GM12873 (cell line): ENCODE results near the gene WDCP.

ENCODE experiments used
- TF ChIP-seq, protein P1 (sequence below): IDR thresholded peaks from 2 replicates; pipeline ENCODE4 v1.5.1; 2012; ENCODE audit warnings: low read depth, mild to moderate bottlenecking, moderate library complexity, low read length, control low read depth; ENCODE audit not compliant: insufficient read depth; ENCODE audit errors: missing control alignments

The WDCP gene

DNA sequence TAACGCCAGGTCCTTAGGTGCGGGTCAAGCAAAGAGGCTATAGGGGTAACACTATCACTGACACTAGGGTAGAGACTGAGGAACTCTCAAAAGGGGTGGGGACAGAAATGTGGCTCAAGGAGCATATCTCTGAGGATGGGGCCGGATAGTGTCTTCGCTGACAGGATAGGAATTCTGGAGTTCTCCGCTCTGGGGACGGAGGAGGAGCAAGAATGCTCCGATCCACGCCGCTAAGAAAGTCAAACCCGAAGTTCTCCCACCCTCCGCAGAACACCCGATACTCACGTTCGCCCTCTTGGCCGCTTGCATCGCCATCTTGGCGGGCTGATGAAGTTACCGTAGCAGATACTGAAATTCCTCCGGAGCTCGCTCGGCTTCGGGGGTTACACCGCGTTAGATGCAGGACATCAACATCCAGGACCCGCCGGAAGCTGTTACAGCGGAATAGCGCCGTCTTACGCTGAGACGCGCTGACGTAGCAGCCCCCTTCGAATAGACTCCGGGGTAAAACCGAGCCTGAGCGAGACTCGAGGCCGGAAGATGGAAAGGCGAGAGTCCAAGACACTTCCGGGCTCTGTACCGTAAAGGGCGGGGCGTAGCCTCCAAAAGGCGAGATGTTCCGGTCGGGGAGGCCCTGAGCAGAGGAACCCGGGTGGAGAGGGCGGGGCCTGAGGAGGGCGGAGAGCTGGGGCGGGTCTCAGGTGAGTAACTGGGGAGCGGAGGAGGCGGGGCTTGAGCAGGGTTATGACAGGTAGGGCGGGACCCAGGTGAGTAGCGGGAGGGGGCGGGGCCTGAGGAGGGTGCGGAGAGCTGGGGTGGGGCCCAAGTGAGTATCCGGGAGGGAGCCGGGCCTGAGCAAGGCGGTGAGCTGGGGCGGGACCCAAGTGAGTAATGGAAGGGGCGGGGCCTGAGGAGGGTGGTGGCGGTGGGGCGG lies 29.0 kb upstream of the WDCP start, which contains the start of gene SF3B6:
TSS of gene SF3B6 (minus strand) at position 412 of the 934 bp plus-strand sequence. CDS start at position 315, 97 bp downstream.
- TF ChIP-seq, protein P1, sequence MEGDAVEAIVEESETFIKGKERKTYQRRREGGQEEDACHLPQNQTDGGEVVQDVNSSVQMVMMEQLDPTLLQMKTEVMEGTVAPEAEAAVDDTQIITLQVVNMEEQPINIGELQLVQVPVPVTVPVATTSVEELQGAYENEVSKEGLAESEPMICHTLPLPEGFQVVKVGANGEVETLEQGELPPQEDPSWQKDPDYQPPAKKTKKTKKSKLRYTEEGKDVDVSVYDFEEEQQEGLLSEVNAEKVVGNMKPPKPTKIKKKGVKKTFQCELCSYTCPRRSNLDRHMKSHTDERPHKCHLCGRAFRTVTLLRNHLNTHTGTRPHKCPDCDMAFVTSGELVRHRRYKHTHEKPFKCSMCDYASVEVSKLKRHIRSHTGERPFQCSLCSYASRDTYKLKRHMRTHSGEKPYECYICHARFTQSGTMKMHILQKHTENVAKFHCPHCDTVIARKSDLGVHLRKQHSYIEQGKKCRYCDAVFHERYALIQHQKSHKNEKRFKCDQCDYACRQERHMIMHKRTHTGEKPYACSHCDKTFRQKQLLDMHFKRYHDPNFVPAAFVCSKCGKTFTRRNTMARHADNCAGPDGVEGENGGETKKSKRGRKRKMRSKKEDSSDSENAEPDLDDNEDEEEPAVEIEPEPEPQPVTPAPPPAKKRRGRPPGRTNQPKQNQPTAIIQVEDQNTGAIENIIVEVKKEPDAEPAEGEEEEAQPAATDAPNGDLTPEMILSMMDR = no peak

GRCh38 chr2:24075259-24075658 lies 28.1 kb upstream of the WDCP start:
- TF ChIP-seq, protein P1 = no peak

DNA sequence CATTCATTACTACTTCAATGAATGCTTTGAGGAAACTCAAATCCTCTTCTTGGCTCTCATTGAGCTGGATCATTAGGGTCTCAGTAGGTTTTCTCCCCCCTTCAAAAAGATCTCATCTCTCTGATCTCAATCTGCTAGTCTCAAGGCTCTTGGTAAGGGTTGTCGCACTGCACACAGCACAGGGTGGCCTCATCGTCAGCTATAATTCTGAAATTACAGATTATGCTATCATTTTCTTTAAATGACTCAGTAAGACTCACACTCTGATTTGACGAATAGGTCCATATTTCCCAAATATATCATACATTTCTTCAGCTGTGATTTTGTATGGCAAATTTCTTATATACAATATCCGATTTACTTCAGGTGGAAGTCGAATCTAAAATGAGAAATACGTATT lies 26.6 kb upstream of the WDCP start:
- TF ChIP-seq, protein P1 = no peak

DNA sequence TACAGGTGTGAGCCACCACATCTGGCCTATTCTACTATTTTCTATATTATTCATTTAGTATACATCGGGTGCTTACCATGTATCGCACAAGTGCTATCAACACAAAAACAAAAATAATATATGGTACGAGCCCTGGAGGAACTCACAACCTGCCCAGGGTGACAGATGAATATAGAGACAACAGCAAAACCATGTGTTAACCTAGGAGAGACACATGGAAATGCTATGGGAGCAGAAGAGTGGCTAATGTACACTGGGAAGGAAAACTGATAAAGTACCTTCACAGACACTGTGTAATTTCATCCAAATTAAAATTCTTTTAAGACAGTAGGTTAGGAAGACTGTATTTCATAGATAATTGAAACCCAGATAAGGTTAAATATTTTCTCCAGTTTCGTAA lies 25.1 kb upstream of the WDCP start:
- TF ChIP-seq, protein P1 = no peak

DNA sequence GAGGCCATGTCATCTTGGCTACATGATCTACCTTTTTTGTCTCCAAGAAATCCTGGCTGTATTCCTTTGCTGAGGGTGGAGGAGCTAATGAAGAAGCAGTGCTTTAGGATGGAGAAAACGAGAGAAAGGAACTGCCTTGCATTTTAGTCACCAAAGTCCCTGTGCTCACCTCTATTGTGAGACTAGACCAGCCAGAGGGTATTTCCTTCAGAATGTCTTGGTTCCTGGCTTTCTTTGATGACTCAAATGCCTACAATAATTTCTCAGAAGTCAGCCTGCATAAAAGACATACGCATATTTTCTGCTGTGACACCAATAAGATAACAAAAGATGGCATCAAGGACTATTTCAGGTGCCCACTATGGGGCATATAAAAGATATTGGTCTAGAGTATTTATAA lies 18.1 kb upstream of the WDCP start:
- TF ChIP-seq, protein P1 = no peak

GRCh38 chr2:24058564-24059271 lies 11.5 kb upstream of the WDCP start:
- TF ChIP-seq, protein P1 = no peak

DNA sequence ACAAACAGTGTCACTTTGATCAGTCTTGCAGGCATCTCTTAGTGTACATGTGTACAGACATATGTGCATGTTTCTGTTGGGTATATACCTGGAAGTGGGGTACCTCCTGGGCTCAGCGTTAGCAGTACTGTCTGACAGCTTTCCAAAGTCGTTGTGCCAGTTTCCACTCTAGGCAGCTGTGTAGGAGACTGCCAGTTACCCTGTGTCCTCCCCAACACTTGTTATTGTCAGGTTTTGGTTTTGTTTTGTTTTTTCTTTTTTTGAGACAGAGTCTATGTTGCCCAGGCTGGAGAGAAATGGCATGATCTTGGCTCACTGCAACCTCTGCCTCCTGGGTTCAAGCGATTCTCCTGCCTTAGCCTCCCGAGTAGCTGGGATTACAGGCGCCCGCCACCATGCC lies 8.6 kb upstream of the WDCP start:
- TF ChIP-seq, protein P1 = no peak
